Posterior cingulate gyrus (tissue), 11 donors: Measurements from ENCODE around the gene CREG2.

Experiments used
- DNase-seq, 10 donors: peaks; one replicate each; pipeline versions ENCODE4 v3.0.0 to v3.0.0-alpha.2; 2020 to 2021; ENCODE audit warnings: mixed read lengths in 3 of 10
- intact Hi-C: fragments of 100-400 bp; cut with DNase I; formaldehyde crosslinking; loops from one replicate; pipeline ENCODE4 v1.15.1; 2023

Gene CREG2, protein sequence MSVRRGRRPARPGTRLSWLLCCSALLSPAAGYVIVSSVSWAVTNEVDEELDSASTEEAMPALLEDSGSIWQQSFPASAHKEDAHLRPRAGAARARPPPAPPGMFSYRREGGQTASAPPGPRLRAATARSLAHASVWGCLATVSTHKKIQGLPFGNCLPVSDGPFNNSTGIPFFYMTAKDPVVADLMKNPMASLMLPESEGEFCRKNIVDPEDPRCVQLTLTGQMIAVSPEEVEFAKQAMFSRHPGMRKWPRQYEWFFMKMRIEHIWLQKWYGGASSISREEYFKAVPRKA

DNA sequence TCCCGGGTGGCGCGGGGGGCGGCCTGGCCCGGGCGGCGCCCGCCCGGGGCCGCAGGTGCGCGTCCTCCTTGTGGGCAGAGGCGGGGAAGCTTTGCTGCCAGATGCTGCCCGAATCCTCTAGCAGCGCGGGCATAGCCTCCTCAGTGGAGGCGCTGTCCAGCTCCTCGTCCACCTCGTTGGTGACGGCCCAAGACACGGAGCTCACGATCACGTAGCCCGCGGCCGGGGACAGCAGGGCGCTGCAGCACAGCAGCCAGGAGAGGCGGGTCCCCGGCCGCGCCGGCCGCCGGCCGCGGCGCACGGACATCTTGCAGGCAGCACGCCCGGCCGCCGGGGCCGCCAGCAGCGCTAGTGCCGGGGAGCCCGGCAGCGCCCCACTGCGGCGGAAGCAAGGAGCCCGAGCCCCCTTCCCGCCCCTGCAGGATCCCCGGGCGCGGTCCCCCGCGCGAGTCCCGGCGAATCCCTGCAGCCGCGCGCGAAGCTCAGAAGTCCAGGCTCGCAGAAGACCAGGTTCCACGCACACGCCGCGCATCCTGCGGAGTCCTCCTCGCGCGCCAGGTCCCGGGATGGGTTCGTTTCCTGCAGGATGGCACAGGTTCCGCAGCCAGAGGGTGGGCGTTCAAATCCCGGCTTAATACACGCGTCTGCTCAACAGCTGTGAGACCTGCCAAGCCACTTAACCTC, at the start of gene CREG2:
Gene CREG2, minus strand, starts transcription at position 353 of the 684 bp plus-strand sequence. Its CDS starts 46 bp downstream, at position 307.
- intact Hi-C loops: loop anchor here (1.0 to 10.0 kb wide), 2 partner anchors 45 to 112 kb away; no protein-coding TSS in a partner anchor
- peak; percentile 57 to 98 (median 78) for DNase-seq

DNA sequence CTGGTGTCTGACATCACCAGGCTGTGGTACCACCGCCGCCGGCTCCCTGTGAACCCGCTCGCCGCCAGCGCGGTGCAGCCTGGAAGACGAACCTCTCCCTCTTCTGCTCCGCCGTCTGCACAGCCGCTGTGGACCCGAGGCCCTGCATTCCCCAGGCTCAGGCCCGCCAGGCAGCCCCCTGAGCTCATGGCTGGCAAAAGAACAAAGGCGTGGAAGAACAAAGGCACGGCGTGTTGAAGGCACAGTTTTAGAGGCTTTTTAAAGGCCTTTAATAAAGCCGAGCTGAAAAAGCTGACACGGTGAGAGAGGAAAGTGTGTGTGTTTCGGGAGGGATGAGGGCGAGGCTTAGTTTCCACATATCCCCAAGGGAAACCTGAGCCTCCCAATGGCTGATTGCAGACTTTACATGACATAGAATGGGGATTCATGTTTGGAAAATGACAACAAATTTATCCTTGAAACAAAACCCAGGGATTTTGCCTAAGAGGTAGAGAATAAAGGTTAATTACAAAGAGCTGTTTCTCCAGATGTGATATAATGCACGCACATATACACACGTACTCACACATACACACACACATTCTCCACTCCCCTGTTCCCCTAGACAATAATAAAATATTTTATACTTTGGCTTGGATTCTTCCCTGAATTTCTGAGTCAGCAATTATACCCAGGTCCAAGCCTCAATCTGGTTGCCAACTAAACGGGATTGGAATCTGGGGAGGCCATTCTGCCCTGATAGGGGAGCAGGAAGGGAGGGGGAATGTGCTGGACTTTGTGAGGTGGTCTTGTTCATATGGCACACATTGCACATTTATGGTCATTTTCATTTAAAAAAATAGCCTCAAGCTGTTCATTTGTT, 47.9 kb upstream of the CREG2 start:
- intact Hi-C loops: no loop called here
- peak in 2 of 10 donors; percentile 23 to 27 for DNase-seq

DNA sequence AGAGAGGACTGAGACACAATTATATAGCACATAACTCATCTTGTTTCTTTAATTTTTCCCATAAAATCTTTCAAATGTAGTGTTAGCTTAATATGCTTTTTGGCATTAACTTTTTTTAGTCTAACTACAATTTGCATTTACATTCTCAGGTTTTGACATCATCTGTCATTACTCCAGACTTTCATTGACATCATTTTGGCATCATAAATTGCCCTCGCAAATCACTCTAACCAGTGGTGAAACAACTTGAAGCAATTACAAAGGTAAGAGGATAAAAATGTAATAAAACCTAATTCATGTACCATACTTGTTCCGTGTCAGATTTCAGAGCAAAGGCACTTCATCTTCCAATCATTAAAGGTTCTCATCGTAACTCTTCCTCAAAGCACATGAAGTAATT, 46.2 kb upstream of the CREG2 start:
- intact Hi-C loops: no loop called here

GRCh38 chr2:101432411-101433181, 45.3 kb upstream of the CREG2 start:
- DNase-seq: no peak
- intact Hi-C loops: no loop called here

More for the DNA sequence above, 46.2 kb upstream of the CREG2 start:
- DNase-seq: no peak

- DNase-seq: no peak
- intact Hi-C loops: no loop called here
These were observed 44.2 kb upstream of the CREG2 start for GRCh38 chr2:101431486-101431885.

DNA sequence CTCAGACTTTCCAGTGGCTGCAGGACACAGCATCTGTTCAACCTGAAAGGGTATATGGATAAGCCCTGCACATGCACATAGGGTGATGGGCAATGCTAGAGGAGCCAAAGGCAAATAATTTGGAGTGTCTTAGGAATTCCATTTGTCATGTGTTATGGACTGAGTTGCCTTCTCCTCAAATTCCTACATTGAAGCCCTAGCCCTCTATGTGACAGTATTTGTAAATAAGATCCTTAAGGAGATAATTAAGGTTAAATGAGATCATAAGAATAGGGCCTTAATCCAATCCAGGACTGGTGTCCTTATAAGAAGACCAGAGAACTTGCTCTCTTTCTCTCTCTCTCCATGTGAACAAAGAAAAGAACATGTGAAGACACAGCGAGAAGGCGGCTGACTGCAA, 42.9 kb upstream of the CREG2 start:
- intact Hi-C loops: no loop called here
- no peak for DNase-seq

- intact Hi-C loops: loop anchor here (10.0 kb wide), 1 partner anchor 85 kb away; no protein-coding TSS in a partner anchor
These were observed 42.1 kb upstream of the CREG2 start for GRCh38 chr2:101429453-101429852.

GRCh38 chr2:101428422-101429176, 41.3 kb upstream of the CREG2 start:
- DNase-seq: no peak
- intact Hi-C loops: loop anchor here (10.0 kb wide), 1 partner anchor 86 kb away; no protein-coding TSS in a partner anchor

More at GRCh38 chr2:101429453-101429852, 42.1 kb upstream of the CREG2 start:
- no peak for DNase-seq

DNA sequence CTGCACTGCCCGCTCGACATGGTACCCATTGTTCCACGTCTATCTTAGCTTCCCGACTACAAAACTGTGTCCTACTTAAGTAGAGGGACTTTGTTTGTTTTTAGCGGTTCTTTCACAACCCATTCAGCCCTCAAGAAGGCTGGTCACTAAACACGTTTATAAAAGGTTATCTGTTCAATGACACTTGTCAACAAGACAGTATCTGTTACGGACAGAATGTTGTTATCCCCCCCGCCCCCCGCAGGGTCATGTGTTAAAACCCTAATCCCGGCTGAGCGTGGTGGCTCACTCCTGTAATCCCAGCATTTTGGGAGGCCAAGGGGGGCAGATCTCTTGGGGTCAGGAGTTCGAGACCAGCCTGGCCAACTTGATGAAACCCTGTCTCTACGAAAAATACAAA, 40.4 kb upstream of the CREG2 start:
- DNase-seq: no peak
- intact Hi-C loops: loop anchor here (10.0 kb wide), 1 partner anchor 87 kb away; no protein-coding TSS in a partner anchor

DNA sequence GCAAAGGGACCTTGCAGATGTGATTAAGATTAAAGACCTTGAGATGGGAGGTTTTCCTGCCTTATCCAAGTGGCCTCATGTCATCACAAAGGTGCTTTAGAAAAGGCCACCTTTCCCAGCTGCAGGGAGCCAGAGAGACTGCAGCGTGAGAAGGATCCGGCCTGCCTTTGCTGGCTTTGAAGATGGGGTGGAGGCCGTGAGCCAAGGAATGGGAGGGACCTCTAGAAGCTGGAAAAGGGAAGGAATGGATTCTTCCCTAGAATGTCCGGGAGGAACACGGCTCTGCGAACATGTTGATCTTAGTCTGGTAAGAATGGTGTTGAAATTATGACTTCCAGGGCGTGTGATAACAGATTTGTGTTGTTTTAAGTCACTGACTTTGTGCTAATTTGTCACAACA, 39.9 kb upstream of the CREG2 start:
- intact Hi-C loops: loop anchor here (10.0 kb wide), 1 partner anchor 88 kb away; no protein-coding TSS in a partner anchor
- no peak for DNase-seq

- intact Hi-C loops: loop anchor here (10.0 kb wide), 1 partner anchor 88 kb away; no protein-coding TSS in a partner anchor
These were observed 39.5 kb upstream of the CREG2 start for GRCh38 chr2:101426822-101427221.

DNA sequence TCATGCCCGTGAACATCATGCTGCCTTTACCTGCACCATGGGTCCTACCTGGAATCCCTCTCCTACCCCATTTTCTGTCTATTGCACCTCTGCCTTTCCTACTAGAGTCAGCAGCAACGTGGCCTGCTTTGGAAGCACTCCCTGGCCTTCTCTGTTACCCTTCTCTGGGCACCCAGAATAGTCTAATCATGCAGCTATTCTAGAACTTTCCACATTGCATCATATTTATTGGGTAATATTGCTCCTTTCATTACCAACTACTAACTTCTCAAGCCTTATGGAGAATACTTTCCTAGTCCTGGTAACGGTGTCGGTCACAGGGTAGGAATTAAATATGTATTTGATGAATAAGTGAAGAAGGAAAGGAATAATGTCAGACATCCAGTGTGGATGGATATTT, 33.3 kb upstream of the CREG2 start:
- no peak for DNase-seq
- intact Hi-C loops: loop anchor here (10.0 kb wide), 1 partner anchor 94 kb away; no protein-coding TSS in a partner anchor

More at GRCh38 chr2:101426822-101427221, 39.5 kb upstream of the CREG2 start:
- no peak for DNase-seq

DNA sequence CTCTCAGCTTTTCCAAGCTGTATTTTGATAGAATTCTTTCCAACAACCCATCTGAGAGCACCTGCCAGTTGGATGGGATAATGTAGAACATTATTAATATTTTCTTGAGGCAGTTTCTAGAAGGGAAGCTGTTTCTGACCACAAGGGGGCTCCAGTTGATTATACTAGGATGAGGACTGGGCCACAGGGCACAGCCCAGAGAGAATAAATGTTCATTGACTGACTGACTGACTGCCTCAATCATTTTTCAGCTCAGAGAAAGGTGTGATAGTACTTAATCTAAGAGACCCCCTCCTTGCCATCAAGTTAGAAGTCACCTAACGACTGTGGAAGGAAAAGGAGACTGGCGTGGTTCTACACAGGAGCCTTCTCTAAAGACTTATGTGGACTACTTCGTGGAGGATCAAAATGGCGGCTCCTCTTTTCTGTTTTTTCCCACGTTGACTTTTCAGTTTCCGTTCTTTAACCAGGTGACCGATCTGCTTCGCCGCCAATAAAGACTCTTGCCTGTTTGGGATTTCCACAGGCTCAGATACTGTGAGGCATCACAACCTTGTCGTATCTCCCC, 31.9 kb upstream of the CREG2 start:
- intact Hi-C loops: loop anchor here (5.0 kb wide), 1 partner anchor 418 kb away; no protein-coding TSS in a partner anchor
- DNase-seq: peak in 2 of 10 donors; percentile 32 to 42

GRCh38 chr2:101418460-101419095, 31.3 kb upstream of the CREG2 start:
- intact Hi-C loops: loop anchor here (5.0 kb wide), 1 partner anchor 419 kb away; no protein-coding TSS in a partner anchor
- no peak for DNase-seq

DNA sequence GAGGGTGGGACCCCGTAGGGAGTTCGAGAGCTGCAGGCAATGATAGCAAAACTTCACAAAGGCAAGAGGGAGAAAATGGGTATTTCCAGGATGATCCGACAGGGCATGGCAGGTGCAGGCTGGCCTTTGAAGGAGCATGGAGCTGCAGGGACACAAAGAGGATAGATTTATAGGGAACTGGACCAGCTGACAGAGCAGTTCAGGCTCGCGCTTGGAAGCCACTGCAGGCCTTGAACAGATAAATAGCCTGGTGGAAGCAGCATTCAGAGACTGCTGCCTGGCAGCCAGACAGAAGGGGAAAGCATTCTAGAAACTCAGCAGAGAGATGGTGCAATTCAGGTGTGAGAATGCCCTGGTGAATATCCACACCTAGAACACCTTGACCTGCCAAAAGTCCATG, 29.3 kb upstream of the CREG2 start:
- DNase-seq: no peak
- intact Hi-C loops: loop anchor here (5.0 kb wide), 1 partner anchor 421 kb away; no protein-coding TSS in a partner anchor

DNA sequence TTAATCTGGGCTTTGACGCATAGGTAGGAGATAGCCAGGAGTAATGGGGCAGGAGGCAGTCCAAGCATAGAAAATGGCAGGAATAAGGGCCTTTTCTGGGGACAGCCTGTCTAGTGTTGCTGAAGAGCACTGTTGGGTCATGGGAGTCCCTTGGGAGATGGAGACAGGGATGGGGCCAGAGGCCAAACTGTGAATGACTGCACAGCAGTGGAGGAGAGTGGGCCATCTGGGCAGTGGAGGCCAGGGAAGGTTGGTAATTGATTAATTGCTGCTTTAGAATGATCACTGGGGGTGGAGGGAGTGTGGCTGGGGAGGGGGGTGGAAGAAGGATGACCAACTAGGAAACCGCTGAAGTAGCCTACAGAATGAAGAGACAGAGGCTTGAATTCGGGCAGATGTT, 28.6 kb upstream of the CREG2 start:
- intact Hi-C loops: loop anchor here (5.0 kb wide), 1 partner anchor 421 kb away; no protein-coding TSS in a partner anchor
- no peak for DNase-seq

GRCh38 chr2:101415220-101415619, 27.9 kb upstream of the CREG2 start:
- no peak for DNase-seq
- intact Hi-C loops: loop anchor here (5.0 kb wide), 1 partner anchor 422 kb away; no protein-coding TSS in a partner anchor
